GM18526 (cell line): ENCODE data around the gene ADGRB2.

ENCODE experiments used
- POLR2A ChIP-seq: IDR thresholded peaks from 3 replicates; pipeline ENCODE4 v1.6.1; 2011; ENCODE audit not compliant: insufficient read length; ENCODE audit errors: extremely low read depth

The ADGRB2 gene, protein sequence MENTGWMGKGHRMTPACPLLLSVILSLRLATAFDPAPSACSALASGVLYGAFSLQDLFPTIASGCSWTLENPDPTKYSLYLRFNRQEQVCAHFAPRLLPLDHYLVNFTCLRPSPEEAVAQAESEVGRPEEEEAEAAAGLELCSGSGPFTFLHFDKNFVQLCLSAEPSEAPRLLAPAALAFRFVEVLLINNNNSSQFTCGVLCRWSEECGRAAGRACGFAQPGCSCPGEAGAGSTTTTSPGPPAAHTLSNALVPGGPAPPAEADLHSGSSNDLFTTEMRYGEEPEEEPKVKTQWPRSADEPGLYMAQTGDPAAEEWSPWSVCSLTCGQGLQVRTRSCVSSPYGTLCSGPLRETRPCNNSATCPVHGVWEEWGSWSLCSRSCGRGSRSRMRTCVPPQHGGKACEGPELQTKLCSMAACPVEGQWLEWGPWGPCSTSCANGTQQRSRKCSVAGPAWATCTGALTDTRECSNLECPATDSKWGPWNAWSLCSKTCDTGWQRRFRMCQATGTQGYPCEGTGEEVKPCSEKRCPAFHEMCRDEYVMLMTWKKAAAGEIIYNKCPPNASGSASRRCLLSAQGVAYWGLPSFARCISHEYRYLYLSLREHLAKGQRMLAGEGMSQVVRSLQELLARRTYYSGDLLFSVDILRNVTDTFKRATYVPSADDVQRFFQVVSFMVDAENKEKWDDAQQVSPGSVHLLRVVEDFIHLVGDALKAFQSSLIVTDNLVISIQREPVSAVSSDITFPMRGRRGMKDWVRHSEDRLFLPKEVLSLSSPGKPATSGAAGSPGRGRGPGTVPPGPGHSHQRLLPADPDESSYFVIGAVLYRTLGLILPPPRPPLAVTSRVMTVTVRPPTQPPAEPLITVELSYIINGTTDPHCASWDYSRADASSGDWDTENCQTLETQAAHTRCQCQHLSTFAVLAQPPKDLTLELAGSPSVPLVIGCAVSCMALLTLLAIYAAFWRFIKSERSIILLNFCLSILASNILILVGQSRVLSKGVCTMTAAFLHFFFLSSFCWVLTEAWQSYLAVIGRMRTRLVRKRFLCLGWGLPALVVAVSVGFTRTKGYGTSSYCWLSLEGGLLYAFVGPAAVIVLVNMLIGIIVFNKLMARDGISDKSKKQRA (N-terminal part only)

DNA sequence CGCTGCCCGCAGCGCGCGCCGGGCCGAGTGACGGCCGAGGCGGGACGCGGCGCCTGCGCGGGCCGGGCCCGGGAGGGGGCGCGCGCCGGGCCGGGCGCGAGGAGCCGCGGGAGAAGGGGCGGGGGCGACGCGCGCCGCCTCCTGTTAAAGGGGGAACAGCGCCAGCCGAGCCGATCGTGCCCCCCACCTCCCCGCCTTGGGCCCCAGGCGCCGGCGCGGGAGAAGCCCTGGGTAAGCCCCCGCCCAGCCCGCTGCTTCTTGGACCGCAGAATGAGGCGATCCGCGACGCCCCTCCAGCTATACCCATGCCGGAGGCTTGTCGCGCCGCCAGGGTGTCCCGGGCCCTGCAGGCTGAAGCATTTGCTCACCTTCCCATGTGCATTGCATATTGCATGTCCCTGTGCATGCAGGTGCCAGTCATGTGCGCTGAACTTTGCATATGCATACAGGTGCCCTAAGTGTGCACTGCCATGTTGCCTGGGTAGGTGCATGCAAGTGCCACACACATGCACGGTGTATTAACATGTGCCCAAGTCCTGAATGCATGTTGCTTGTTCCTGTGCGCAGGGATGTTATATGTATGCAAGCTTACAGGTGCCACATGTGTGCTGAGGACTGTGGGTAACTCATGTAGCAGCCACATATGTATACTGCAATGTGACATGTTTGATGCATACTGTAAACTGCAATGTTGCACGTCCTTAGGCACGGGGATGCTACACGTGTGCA is at the start of gene ADGRB2:
TSS of gene ADGRB2 (minus strand) at position 29 of the 729 bp plus-strand sequence. CDS start 7,119 bp downstream, outside the sequence.
- no peak for TF ChIP-seq POLR2A

DNA sequence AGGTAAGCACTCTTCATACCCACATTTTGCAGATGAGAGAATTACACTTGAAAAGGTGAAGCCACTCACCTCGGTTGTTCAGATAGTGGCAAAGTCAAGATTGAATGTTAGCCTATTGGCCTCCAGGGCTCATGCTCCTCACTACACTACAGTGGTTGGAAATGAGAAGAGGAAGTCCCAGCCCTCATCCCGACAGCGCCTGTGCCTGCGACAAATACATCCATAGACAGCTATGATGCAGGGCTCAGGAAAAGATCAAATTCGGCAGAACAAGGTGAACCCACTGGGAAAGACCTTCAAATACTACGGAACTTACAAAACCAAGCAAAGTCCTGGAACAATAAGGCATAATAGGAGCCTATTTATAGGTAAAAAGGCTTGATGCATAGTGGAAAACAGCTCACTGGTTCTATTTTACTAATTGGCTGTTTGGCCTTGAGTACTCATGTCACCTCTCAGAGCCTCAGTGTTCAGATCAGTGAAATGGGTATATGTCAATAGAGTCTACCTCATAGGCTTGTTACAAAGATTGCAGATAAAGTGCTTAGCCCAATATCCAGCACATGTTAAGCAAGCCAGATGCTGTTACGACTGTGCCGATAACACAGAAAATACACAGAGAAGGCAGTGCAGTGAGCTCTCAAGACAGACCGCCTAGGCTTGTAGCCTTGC is 48.2 kb upstream of the ADGRB2 start:
- no peak for TF ChIP-seq POLR2A

DNA sequence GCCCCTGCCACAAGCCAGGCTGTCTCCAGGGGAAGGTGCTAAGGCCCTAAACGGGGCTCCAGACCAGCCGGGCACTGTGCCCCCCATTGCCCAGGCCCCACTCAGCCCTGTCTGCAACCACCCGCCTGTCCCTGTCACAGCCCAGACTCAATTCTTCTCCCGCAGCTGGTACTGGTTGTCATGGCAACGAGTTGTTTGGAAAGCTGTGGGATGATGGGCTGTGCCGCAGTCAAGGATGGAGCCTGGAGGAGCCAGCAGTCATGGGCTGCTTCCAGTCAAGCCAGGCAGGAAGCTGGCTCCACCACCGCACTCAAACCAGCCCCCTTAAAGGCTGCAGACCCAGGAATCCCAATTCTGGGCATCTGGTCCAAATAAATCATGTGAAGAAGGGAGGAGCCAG is 47.5 kb upstream of the ADGRB2 start:
- no peak for TF ChIP-seq POLR2A

DNA sequence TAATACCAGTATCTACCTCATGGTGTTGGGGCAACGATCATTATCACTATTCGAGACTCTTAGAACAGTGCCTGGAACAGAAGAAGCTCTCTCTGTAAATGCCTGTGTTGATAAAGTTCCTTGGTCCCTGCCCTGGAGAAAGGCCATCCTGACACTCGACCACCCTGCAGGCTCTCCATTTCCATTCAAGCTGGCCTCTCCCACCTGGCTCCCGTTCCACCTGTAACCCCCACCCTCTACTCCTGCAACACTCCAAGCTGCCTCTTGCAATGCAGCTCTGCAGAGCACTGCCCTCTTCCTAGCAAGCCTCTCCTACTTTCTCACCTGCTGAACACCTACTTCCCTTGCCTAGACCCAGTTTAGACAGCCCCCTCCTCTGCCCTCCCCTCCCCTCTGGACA is 45.6 kb upstream of the ADGRB2 start:
- no peak for TF ChIP-seq POLR2A

DNA sequence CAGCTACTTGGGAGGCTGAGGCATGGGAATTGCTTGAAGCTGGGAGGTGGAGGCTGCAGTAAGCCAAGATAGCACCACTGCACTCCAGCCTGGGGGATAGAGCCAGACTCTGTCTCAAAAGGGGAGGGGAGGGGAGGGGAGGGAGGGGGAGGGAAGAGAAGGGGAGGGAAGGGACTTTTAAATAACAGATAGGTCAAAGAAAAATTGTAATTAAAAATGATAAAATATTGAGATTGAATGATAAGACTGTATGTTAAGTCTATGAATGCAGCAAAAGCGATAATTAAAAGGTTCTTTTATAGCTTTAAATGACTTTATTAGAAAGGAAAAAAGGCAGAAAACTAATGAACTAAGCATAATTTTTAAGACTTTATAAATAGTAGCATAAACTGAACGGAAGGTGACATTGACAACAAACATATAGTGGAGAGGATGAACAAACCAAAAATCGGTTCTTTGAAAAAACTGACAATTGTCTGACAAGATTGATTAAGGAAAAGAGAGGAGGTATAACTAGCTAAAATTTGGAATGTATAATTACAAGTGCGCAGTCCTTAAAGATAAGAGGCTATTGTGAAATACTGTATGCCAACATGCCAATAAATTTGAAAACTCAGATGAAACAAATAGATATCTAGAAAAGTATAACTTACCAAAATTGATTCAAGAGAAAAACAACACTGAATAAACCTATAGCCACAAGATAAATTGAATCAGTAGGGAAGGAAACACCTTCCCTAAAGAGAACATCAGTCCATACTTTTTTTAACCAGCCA is 43.3 kb upstream of the ADGRB2 start:
- TF ChIP-seq POLR2A: no peak

DNA sequence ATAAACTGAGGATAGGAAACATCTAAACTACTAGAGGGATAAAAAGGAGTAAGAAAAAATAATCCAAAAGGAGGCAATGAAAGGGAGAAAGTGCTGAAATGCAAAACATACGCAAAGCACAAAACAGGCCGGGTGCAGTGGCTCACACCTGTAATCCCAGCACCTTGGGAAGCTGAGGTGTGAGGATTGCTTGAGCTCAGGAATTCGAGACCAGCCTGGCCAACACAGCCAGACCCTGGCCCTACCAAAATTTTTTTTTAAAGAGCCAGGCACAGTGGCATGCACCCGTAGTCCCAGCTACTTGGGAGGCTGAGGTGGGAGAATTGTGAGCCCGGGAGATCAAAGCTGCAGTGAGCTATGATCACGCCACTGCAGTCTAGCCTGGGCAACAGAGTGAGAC is 41.2 kb upstream of the ADGRB2 start:
- TF ChIP-seq POLR2A: no peak

DNA sequence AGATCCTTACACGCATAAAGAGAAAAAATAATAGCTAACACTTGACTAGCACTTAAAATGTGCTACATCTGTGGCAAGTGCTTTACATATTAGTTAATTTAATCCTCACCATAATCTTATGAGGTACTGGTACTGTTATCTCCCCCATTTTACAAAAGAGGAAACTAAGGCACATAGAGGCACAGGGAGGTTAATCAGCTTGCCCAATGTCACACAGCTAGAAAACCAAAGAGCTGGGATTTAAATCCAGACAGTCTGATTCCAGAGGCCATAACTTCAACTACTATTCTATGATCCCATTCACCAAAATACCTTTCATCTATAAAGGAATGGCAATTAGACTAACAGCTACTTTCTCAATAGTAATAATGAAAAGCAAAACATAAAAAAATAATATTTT is 40.0 kb upstream of the ADGRB2 start:
- no peak for TF ChIP-seq POLR2A

DNA sequence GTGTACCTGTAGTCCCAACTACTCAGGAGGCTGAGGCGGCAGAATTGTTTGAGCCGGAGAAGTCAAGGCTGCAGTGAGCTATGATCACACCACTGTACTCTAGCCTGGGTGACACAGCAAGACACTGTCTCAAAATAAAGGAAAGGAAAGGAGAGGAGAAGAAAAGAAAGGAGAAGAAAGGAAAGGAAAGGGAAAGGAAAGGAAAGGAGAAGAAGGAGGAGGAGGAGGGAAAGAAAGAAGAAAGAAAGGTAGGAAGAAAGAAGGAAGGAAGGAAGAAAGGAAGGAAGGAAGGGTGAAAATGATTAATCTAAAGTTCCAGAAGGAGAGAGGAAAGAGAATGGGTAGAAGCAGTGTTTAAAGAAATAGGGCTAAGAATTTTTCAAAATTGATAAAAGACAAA is 39.5 kb upstream of the ADGRB2 start:
- no peak for TF ChIP-seq POLR2A

DNA sequence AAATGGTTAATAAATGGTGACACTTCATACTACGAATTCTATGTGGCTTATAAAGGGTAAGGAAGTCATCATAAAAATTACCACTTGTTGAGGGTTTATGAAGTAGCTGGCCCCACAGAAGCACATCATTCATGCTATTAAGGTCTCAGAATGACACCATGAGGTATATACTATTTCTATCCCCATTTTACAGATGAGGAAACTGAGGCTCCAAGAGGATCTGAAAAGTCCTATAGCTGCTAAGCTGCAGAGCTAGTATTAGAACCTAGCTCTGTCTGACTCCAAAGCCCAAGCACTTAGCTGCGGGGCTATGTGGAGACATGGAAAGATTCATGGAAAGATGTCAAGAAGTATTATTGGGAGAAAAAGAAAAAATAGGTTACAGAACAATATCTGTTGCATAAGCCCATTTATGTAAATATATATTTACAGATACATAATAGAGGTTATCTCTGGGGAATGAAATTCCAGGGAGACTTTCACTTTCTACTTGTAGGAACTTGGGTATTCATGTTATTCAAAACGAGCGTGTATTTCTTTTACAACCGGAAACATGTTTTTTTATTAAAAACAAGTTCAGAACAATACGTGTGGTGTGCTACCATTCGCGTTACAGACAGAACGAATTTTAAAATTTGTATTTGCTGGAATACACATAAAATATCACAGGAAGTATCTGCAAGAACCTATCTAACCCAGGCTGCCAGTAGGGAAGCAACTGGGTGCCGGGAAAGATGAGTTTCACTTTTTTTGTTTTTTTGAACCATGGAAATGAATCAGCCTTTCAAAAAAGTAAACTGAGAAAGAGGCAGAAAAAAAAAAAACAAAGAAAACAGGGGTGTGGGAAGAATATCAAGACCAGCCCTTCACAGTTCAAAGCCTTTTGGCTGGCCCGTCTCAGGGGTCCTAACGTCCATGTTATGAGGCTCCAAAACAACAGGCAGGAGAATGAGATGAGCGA is 38.3 kb upstream of the ADGRB2 start:
- no peak for TF ChIP-seq POLR2A

DNA sequence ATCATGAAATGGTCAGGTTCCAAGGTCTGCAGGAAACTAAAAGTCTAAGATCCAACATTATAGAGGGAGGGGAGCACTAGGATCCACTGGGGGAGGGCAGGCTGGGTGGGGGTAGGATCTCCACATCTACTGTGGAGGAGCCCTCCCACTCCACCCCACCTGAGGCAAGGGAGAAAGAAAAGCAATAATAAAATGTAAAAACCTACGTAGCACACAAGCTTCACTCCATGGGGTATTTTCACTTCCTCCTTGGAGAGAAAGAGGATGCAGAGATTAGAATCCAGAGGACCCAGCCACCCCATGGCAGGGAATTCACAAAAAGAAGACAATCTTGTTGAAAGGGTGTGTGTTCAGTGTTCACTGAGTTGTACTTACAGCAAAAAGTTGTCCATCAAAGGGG is 37.3 kb upstream of the ADGRB2 start:
- TF ChIP-seq POLR2A: no peak

DNA sequence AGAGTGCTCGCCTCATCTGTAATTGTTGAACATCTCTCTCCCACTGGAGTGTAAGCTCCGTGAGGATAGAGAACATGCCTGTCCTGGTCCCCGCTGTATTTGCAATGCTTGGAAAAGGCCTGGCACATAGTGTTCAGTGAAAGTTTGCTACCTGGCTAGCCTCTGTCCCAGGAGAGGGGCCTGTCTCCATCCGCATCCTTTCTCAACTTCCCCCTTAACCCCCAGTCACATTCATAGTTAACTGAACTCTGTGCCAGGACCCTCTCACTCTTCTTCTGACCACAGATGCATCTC is 36.5 kb upstream of the ADGRB2 start:
- no peak for TF ChIP-seq POLR2A

DNA sequence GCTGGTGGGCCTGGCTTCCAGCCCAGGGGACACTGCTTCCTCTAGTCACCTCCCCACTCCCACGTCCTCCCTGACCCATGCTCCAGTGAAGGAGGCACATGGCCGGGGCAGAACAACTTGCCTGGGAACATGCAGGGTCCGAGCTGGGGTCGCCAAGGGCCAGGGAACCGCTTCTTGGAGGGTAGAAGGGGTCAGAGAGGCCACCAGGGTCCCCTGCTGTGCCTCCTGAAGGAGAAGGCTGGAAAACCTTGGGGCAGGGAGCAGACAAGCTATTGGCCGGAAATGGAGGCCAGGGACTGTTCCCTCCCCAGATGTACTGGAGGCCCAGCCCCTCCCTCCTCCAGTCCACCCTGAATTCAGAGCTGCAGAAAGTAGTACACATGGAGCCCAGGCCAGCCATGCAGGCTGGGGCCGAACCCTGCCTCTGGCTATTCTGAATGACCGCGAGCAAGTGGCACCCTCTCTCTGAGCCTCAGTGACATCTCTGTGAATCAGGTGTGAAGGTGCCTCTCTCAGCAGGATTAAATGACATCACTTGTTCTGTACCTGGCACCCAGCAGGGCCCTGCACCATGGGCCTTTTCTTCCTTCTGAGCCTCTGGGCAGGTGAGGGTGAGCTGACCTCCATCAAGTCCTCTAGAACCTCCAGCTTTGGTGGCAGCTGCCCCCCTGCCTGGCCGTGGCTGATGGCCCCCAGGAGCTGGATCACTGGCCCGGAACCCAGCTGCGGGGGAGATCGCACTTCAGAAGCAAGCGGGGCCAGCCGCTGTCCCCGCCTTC is 35.9 kb upstream of the ADGRB2 start:
- no peak for TF ChIP-seq POLR2A
